ENCODE data around the gene PHACTR3. TPM values are rescaled to one million over a fixed set of nuclear protein-coding genes. Genes with fewer than 3 reads are reported as not detected.

PHACTR3 gene
- total RNA-seq, 1 experiment from 2014 or later = 0.10 TPM

DNA sequence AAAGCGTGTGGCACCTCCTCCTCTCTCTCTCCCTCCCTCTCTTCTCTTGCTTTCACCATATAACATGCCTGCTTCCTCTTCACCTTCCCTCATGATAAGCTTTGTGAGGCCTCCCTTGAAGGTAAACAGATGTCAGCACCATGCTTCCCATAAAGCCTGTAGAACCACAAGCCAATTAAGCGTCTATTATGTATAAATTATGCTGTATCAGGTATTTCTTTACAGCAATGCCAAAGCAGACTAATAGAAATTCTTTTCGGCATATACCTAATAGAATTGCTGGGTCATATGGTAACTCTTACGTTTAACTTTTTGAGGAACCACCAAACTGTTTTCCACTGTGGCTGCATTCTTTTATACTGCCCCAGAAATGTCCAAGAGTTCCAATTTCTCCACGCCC, 254.1 kb downstream of the PHACTR3 start:
- intact Hi-C loops (cut with micrococcal nuclease; ENCODE audit: unreplicated experiment) (no loop called here), in situ Hi-C loops (cut with HindIII; ENCODE audit: low pct_unique_long_range_greater_than_20kb, low sequenced_read_pairs) (no loop called here)
- DNase-seq (ENCODE audit: low read depth, low spot score) = no peak
- ChIA-PET CTCF (no interaction called here), POLR2A (no interaction called here)
- Histone ChIP-seq H3K4me1 (ENCODE audit: control insufficient read depth, insufficient read depth, low read length) (no peaks in the 10 kb centered on the region), H3K9me3 (ENCODE audit: control insufficient read depth, insufficient read depth, low read depth, low read length) (no peaks in the 10 kb centered on the region), H3K36me3 (ENCODE audit: control insufficient read depth, insufficient read depth, low read length) (peaks cover 4% of the 10 kb centered on the region), H3K4me3 (ENCODE audit: low read depth in 2 of 2, low read length in 2 of 2) (no peak overlapping the region), H3K27ac (ENCODE audit: low read length) (no peak overlapping the region), H3K27me3 (ENCODE audit: control insufficient read depth, insufficient read depth, low read length) (no peaks in the 10 kb centered on the region)
- ATAC-seq = no peak
- BruUV-seq (replicated peaks) = no TSS peak
- no peak for TF ChIP-seq TCF7L2 (IDR thresholded peaks at IDR 0.05; ENCODE audit: low read depth, low read length)
- TF ChIP-seq SIN3A (IDR thresholded peaks at IDR 0.05; ENCODE audit: borderline replicate concordance, insufficient read depth, low read depth, low read length) = no peak
- TF ChIP-seq CTCF (IDR thresholded peaks at IDR 0.05) = no peak
- no peak for TF ChIP-seq POLR2AphosphoS5 (IDR thresholded peaks at IDR 0.05; ENCODE audit: low read depth, low read length)
- TF ChIP-seq, protein P1, sequence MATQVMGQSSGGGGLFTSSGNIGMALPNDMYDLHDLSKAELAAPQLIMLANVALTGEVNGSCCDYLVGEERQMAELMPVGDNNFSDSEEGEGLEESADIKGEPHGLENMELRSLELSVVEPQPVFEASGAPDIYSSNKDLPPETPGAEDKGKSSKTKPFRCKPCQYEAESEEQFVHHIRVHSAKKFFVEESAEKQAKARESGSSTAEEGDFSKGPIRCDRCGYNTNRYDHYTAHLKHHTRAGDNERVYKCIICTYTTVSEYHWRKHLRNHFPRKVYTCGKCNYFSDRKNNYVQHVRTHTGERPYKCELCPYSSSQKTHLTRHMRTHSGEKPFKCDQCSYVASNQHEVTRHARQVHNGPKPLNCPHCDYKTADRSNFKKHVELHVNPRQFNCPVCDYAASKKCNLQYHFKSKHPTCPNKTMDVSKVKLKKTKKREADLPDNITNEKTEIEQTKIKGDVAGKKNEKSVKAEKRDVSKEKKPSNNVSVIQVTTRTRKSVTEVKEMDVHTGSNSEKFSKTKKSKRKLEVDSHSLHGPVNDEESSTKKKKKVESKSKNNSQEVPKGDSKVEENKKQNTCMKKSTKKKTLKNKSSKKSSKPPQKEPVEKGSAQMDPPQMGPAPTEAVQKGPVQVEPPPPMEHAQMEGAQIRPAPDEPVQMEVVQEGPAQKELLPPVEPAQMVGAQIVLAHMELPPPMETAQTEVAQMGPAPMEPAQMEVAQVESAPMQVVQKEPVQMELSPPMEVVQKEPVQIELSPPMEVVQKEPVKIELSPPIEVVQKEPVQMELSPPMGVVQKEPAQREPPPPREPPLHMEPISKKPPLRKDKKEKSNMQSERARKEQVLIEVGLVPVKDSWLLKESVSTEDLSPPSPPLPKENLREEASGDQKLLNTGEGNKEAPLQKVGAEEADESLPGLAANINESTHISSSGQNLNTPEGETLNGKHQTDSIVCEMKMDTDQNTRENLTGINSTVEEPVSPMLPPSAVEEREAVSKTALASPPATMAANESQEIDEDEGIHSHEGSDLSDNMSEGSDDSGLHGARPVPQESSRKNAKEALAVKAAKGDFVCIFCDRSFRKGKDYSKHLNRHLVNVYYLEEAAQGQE (IDR thresholded peaks at IDR 0.05; ENCODE audit: insufficient read depth in 1 of 2, low read depth in 2 of 2, low read length in 1 of 2) = no peak

DNA sequence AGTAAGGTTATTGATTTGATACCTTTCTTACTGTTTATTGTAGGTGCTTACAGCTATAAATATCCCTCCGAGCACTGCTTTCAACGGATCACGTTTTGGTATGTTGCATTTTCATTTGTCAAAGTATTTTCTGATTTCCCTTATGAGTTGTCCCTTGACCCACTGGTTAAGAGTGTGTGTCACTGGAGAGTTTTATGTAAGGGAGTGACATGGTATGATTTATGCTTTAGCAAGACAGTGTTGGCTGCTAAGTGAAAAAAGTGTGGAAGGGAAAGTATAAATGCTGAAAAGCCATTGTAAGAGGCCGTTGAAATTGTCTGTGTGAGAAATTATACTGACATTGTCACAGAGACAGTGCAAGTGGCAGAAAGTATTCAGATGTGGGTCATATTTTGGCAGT, 257.1 kb downstream of the PHACTR3 start:
- ATAC-seq (no peak), DNase-seq (ENCODE audit: low read depth, low spot score) (no peak)
- Histone ChIP-seq H3K36me3 (ENCODE audit: control insufficient read depth, insufficient read depth, low read length) (peaks cover 29% of the 10 kb centered on the region), H3K27me3 (ENCODE audit: control insufficient read depth, insufficient read depth, low read length) (no peaks in the 10 kb centered on the region), H3K9me3 (ENCODE audit: control insufficient read depth, insufficient read depth, low read depth, low read length) (no peaks in the 10 kb centered on the region), H3K4me1 (ENCODE audit: control insufficient read depth, insufficient read depth, low read length) (no peaks in the 10 kb centered on the region), H3K27ac (ENCODE audit: low read length) (no peak overlapping the region), H3K4me3 (ENCODE audit: low read depth in 2 of 2, low read length in 2 of 2) (no peak overlapping the region)
- no TSS peak for BruUV-seq (replicated peaks)
- TF ChIP-seq, protein P1 (IDR thresholded peaks at IDR 0.05; ENCODE audit: insufficient read depth in 1 of 2, low read depth in 2 of 2, low read length in 1 of 2) = no peak
- TF ChIP-seq POLR2AphosphoS5 (IDR thresholded peaks at IDR 0.05; ENCODE audit: low read depth, low read length) = no peak
- in situ Hi-C loops (cut with HindIII; ENCODE audit: low pct_unique_long_range_greater_than_20kb, low sequenced_read_pairs) = no loop called here
- CTCF ChIA-PET = no interaction called here
- POLR2A ChIA-PET = no interaction called here
- intact Hi-C loops (cut with micrococcal nuclease; ENCODE audit: unreplicated experiment) = no loop called here
